Activated CD4-positive, CD25-positive, alpha-beta regulatory T cell treated with anti-CD3 and anti-CD28 coated beads, Interleukin-2, amount 50 U/mL, for 16 hours (primary cell): ENCODE results near the gene CDC42EP4.
"Not testable (repeated sequence)": the region's sequence is repeated elsewhere in the genome, so short reads cannot be mapped to it uniquely, and the experiment has no call there.

ENCODE experiments used
- DNase-seq: peaks from one replicate; pipeline ENCODE4 v3.0.0-alpha.2; 2020; ENCODE audit warnings: low read depth, low spot score

CDC42EP4 gene

DNA sequence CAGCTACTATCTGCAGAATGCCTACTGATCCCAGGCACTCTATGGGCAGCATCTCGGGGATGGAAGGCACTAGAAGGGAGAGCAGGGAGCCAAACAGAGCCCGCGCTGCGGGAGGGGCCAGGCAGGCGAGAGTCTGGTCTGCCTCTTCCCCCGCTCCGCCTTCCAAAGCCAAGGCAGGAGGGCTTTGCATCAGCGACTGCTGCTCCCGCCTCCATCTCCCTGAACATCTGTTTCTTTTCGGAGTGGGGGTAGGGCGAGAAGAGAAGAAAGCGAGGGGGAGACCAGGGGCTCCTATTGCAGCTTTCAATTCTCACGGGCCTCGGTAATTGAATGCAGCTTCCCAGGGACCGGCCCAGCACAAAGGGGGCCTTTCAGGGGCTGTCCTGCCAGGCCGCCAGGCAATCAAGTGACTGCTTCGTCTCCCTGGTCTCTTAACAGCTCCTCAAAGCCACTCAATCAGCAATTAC, 31.4 kb upstream of the CDC42EP4 start:
- DNase-seq, result no peak

DNA sequence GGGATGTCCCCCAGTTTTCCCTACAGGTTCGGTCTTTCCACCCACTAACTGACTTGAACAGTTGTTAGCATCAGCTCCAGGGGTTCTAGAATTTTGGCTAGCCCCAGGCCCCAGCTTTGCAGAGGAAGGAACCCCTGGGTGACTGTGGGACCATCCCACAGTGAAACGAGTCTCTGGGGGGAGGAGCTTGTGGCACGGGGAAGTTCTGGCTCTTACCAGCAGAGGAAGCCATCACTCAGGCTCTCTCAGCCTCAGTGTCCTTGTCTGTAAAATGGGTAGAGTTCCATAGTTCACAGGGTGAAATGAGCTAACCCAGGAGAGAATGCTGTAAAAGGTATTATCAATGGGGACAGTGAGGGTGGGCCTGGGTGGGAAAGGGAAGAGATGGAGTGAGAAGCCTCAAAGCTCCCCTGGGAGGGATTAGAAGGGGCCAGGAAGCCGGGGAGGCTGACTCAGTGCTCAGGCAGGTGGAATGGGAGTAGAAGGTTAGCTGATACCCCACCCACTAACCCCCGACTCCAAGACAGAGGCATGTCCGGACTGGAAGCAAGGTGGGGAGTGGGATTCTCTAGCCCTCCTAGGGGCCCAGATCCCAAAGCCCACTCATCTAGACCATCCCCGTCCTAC, 30.9 kb upstream of the CDC42EP4 start:
- DNase-seq, result no peak

DNA sequence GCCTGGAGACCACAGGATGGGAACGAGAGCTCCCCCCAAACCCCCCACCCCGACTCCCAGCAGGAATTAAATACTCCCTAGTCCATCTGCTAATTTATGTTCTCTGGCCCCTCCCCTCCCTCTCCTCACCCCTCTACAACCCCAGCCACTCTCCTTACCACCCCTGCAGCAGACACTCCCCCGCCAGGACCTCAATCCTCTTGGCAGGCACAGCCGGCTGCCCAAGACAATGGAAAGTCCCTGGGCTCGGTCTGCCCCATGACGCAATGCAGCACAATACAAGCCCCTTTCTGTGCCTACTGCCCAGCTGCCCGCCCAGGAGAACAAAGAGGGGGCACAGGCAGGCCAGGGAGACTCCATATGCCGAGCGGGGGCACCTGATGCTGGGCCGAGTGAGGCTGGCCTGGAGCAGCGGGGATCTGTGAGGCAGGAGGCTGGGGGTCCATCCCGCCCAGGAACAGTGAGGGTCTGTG, 30.3 kb upstream of the CDC42EP4 start:
- no peak for DNase-seq

DNA sequence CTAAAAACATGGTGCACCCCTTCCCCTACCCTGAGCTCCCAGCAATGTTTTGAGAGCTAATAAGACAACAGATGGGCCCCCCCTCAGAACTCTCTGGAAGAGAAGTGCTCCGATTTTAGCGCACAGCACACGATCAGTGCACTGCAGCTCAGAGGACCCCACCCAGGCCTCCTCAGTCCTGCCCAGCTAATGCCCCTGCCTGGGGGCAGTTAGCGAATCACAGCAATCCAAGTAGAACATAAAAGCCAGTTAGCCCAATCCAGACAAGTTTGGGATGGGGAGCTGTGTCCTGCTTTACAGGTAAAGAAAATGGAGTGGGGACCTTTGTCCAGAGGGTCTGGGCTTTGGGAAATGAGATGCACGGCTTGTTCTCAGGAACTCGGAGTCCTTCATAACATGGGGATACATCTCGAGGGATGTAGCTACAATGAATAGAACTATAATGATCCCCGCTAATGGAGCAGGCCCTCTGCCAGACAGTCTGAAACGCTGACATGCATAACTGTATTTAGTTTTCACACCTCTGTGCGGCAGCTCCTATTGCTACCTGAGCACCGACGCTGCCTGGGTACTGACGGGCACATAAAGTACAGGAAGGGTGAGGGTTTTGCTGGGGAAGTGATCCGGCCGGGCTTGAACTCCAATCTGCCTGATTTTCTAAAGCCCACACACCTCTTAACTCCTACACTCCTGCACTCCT, 29.7 kb upstream of the CDC42EP4 start:
- DNase-seq, result no peak

DNA sequence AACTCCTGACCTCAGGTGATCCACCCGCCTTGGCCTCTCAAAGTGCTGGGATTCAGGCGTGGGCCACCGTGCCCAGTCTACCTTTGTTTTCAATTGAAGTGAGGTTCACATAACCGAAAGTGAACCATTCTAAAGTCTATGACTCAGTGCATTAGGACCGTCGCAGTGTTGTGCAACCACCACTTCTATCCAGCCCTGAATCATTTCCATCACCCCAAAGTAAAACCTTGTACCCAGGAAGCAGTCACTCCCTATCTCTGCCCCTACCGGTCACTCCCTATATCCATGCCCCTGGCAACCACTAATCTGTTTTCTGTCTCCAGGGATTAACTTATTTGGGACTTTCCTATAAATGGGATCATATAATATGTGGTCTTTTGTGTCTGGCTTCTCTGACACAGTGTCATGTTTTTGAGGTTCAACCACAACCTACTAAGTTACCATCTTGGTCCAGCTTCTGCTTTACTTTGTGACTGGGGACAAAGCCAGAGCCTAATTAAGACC, 28.3 kb upstream of the CDC42EP4 start:
- DNase-seq, result no peak

DNA sequence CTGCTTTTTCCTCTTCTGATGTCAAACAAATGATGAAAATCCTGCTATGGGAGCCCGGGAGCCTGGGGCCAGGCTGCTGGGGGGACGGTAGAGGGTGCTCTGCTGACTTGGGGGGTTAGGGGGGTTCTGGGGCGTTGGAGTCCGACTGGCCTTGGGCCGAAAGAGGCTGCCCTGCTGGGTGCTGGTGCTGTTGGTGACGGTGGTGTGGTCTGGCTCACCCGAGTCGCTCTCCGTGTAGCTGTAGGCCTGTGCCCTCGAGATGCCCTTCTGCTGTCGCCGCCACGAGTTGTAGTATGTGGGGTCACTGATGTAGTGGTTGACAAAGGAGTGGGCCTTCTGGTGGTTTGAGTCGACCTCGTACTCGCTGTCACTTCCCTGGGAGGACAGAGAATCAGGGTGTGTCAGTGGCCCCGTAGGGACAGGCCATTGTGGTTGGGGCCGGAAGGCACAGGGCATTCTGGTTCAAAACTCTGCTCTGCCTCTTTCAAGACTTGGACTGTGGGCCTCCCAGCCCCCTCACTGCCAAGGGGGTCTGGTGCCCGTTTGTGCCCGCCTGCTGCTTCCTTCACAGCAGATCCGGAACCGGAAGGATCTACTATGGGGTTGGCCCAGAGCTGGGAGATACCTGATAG, 26.9 kb upstream of the CDC42EP4 start:
- no peak for DNase-seq

DNA sequence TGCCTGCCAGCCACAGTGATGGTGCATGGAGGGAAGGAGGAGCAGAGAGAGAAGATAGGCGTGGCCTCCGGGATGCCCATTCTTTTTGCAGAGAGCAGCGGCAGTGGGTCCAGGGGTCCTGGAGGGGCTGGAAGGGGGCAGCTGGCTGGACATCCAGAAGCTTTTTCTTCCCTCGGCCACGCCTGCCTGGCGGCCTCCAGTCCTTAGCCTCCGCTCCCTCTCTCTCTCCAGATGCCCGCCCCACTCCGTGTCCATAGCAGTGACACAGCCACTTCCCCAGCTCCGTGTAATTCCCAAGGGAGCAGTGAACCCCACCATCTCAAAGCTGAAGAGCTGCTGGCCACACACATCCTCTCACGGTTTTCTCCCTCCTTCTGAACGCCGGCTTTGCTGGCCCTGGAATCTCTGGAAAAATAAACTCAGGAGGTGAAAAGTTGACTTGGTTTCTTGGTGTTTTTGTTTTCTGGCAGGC, 26.3 kb upstream of the CDC42EP4 start:
- no peak for DNase-seq

DNA sequence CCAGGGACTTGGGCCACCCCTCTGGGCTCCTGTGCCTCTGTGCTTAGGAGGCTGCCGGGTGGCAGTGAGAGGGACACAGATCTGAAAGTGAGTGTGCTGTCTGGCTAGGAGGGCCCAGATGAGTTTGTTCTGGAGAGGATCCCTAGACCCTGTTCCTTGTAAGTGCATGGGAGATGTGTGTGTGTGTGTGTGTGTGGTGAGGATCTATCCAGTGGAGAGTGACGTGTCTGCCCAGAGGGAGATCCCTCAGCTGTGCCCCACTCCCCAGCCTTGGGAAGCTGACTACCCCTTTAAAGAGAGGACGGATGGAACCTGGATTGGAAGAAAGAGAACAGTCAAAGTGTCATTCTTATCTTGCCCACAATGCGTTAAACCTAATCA, 25.5 kb upstream of the CDC42EP4 start:
- no peak for DNase-seq

DNA sequence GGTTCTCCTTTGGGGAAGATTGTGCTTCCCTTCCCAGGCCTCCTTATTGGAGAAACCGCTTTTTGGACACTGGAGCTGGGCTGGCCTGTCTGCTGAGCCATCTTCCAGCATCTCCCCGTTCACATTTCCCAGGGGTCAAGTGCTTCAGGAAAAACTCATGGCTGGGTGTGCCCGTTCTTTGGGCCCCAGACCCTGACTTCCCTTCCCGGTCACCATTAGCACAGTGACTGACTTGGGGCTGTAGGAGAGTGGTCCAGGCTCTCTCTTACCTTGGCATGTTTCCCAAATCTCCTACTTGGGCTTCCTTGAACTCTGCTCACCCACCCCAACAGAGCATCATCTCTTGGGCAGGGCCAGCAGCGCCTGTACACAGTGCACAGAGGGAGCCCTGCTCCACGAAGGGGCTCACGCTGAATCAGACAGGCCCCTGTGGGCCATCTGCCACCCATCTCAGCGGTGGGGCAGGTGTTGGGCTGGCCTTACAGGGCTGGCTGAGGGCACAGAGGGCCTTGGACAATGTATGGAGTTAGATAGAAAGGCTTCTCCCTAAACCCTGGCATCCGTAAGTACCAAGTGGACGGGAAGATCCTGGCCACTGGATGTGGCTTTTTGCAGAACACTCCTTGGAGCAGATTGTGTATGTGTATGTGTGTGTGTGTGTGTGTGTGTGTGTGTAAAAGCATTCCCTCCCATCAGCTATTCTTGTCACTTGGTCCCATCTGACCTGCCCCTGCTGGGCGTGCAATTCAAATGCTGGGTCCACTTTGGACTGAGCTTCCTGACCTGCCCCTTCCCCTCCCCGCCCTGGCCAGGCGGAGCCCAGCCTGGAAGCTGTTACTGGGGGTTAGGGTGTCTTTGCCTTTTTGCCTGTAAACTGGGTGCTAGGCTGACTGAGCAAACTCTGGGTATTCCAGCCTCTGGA, 24.9 kb upstream of the CDC42EP4 start:
- DNase-seq, result no peak

DNA sequence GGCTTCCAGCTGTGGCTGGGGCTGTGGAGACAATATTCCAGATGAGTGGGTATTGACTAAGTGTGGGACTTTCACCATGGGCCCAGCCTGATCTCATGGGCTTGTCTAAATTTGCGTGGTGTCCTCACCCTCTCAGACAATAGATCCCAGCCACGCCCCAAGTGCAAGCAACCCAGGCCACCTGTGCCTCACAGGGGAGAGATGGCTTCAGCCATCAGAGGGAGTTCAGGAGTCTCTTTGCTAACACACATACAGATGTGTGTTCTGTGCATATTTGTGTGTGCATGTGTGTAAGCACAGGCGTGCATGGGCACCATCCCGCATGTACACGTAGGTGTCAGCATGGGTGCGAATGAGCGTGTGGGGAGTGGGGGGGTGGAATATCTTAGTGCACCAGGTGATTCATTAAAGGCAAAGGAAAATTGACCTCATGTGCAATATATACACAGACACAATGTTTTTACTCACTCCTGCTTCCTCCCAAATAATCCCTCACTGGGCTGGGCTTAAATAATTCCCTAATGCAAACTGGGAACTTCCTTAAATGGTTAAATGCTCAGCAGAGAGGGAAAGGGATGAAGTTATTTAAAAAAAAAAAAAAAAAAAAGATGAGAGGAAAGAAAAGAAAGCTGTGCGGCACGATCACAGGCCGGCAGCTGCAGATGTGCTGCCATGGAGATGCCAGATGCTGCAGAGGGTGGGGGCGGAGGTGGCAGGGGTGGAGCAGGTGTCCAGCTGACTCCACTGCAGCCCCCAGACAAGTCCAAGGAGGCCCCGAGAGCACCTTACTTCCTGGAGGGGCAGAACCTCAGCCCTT, 24.0 kb upstream of the CDC42EP4 start:
- DNase-seq, result no peak

DNA sequence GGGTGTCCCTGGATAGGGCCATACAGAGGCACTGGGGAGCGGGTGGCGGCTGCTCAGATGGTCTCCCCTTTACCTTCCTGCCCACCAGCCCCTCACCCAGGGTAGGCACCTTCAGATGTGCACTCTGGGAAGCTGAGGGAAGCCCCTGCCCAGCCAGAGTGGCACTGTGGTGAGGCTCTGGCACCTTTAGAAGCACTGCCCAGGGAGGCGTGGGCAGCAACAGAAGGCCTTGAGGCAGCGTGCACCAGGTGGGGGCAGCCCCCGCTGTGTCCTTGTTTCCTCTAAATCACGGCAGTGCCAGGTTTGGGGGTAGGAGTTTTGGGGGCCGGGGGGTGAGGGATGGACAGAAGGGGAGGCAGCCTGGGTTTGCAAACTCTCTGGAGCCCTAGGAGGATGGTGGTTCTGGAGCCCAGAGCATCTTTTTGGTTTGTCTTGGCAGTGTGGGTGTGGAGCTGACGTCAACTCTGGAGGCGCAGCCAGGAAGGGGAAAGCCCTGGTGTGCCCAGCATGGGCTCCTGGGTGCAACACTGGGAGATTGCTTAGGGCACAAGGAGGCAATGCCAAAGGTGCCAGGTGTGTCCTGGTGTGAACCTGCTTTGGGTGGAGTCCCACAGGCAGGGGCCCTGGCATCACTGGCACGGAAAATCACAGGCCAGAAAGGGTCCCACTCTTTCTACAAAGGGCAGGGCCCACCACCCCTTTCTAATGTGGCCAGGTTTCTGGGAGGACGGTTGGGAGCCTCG, 23.1 kb upstream of the CDC42EP4 start:
- DNase-seq, result no peak

DNA sequence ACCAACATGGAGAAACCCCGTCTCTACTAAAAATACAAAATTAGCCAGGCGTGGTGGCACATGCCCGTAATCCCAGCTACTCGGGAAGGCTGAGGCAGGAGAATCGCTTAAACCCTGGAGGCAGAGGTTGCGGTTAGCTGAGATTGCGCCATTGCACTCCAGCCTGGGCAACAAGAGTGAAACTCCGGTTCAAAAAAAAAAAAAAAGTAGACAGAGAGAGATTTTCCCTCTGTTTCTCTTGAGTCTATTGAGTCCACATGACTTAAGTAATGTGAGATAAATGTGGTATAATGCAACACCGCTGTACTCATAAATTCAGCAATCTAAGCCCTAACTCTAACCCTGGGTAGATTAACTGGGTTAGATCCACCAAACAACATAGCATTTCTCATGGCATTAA, 21.6 kb upstream of the CDC42EP4 start:
- not testable (repeated sequence) for DNase-seq

DNA sequence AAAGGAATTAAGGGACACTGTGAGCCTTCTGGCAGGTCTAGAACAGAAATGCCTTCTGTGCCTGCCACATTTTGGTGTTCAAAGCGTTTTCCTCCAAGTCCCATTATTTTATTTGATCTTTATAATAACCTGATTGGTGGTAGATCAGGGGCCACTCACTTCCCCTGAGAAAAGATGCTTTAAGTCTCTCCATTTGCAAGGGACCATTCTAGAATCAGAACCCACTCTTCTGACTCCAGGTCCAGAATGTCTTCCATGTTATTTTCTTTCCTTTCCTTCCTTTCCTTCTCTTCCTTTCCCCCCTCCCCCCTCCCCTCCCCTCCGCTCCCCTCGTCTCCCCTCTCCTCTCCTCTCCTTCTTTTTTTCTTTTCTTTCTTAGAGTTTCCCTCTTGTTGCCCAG, 19.3 kb upstream of the CDC42EP4 start:
- DNase-seq, result no peak

DNA sequence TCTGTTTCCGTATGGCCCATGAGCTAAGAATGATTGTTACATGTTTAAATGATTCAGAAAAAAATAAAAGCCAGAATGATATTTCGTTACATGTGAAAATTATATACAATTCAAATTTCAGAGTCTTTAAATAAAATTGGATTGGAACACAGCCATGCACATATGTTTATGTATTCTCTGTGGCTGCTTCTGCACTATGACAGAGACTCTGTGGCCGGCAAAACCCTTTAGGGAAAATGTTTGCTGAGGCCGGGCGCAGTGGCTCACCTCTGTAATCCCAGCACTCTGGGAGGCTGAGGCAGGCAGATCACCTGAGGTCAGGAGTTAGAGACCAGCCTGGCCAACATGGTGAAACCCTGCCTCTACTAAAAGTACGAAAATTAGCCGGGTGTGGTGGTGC, 15.9 kb upstream of the CDC42EP4 start:
- DNase-seq, result no peak

DNA sequence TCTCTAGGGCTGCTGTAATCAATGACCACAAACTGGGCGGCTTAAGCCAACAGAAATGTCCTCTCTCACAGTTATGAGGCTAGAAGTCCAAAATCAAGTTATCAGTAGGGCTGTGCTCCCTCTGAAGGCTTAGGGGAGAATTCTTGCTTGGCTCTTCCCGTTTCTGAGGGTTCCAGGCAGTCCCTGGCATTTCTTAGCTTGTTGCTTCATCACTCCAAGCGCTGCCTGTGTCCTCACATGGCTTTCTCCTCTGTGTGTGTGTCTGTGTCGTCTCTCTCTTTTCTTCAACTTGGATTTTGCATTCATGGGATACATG, 13.7 kb upstream of the CDC42EP4 start:
- no peak for DNase-seq

DNA sequence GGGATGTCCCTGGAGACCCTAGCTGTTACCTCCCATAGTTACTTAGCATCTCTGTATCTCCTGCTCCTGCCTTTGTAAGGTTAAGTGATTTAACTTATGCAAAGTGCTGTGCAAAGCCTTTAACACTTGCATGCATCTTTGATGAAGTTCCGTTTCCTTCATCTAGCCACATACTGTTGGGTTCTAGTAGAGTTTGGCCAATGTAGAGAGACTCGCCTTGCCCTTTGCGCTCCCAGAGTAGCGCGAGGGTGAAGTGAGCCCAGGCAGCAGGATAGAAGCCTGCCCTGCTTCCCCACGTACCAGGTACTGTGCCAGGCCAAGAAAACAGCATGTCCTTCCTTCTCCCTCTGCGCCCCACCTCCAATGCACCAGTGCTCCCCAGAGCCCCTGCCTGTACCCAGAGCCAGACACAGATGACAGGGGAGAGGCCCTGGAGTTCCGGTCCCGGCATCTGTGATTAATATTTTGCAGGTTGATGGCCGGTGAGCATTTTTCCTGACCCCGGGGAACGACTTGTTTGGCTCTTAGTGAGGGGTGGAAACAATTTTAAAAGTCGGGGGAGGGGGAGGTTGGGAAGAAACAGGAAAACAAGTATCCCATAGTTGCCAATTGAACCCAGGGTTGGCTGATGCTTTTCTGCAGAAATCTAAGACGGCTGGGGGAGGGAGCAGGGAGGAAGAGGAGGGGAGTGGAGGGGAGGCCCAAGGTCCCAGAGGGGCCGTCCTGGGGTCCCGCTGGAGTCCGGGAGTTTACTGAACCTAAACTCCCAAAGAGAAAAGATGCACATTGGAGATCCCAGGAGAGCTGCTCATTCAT, 13.1 kb upstream of the CDC42EP4 start:
- no peak for DNase-seq

DNA sequence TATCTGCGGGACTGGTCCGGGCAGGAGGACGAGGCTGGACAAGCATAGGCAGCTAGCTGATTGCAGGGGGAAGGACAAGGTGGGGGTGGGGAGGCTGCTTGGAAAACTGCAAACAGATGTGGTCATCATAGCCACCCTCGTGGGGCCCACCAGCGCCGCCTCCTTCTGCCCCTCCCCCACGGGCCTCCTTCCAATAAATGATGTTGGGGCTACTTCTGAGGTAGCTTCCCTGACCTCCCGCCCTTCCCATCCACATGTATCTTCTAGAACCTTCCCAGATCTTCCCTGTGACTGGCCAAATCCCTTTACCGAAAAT, 12.3 kb upstream of the CDC42EP4 start:
- DNase-seq, result no peak

DNA sequence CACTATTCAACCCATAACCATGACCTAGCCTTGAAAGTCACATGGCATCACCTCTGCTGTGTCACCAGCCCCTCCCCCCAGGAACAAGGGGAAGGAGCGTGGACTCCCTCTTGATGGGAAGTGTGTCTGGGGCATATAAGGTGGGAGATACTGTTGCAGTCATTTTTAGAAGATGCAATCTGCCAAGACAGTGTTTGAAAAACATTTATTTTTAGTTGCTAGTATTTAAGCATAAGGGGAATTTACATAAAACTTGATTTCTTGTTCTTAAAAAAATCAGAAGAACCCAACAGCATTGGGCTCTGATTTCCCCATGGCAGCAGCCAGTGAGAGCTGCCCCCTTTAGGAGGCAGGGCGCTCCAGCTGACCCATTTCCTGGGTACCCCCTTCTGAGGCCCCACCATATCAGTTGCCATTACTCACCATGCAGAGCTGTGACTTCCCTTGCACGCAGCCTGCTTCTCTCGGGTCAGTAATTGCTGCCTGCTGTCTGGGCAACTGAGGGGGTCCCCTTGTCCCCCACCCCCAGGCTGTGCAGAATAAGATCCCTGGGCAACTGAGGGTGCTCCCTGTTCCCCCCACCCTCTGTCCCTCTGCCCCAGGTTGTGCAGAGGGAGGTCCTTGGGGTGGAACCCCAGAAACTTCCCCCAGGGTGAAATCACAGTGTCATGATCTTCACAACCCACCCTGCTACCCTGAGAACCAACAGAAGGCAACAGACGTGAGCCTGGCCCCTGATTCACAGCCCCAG, 11.8 kb upstream of the CDC42EP4 start:
- no peak for DNase-seq
